Activated CD4-positive, alpha-beta T cell treated with anti-CD3 and anti-CD28 coated beads, Interleukin-2, amount 50 U/mL, for 4 hours (primary cell): ENCODE measurements around the gene CCDC9B.
A peak's percentile ranks its signal among the peaks of the same experiment; 100 is the strongest.

Source experiments
- DNase-seq, 2 experiments: peaks; one replicate each; pipeline ENCODE4 v3.0.0-alpha.2; 2020

Gene CCDC9B

GRCh38 chr15:40325700-40326099 lies 15.0 kb downstream of the CCDC9B start:
- DNase-seq = no peak

DNA sequence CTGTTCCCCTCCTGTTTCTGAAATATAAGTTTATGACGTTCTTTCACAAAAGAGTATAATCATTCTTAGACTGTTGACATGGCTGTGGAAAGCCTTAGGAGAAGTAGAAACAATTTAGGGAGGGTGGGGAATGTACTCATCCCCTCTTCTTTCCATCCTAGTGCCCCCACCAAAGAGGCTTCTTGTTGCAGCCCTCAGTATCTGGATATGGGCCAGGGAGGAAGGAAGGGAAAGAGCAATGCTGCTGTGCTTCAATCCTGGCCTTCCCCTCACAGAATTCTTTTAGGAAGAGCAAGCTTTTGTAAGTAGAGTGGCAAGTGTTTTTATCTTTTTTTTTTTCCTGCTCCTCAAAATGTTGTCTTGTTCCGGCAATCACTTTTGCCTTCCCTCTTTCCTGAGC lies 15.6 kb downstream of the CCDC9B start:
- DNase-seq = no peak

- no peak for DNase-seq
These were observed 16.5 kb downstream of the CCDC9B start for GRCh38 chr15:40323953-40324937.

- peak; percentile 82 to 87 for DNase-seq
These were observed 17.3 kb downstream of the CCDC9B start, which contains the start of gene INAFM2 for GRCh38 chr15:40323239-40323952. Gene INAFM2 (plus strand): TSS chr15:40323692. CDS start chr15:40324056, 364 bp downstream.

DNA sequence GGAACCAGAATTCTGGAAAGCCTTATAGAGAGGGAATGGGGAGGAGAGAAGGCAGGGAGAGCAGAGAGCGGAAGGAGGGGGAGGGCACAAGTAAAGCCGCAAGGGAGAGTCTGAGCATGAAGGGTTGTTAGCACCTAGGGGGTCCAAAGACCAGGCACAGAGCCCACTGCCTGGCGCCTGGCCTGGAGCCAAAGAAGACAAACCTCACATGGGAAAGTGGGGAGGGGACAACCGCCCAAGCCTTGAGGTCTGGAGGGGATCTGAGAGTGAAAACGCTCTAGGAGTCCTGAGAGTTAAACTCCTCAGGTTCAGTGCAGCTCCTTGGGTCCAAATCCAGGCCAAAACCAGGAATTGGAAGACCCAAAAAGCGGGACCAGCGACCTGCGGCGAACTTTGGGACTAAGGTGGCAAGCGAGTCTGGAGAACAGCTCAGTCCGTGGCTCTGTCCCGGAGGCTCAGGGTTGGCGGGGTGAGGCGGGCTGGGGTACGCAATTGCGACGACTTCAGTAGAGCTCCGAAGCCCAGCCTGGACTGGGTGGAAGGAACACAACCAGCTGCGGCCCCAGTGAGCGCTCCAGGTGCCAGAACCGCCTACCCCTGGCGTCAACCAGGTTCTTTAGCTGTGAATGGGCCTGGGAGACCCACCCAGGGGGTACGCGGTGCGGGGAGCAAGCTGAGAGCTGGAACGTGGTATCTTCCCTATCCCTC lies 18.1 kb downstream of the CCDC9B start:
- no peak for DNase-seq

DNA sequence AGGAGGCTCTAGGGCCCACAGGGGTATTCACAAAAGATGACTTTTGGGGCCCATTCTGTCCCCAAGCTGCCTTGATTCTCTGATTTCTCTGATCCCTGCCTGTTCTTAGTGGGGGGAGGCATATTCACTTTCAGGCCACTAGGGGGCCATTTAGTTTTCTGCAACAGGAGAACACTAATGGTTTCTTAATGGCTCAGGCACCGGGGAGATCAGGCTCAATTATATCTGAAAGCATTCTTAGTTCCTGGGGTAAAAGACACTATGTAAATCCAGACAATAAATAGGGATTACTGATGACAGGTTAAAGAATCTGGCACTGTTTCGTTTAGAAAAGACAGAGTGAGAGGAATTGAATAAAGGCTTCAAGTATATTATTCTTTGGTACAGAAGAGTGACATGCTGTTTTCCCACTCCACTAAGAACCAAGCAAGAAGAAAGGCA lies 19.8 kb downstream of the CCDC9B start:
- peak; percentile 48 to 54 for DNase-seq

DNA sequence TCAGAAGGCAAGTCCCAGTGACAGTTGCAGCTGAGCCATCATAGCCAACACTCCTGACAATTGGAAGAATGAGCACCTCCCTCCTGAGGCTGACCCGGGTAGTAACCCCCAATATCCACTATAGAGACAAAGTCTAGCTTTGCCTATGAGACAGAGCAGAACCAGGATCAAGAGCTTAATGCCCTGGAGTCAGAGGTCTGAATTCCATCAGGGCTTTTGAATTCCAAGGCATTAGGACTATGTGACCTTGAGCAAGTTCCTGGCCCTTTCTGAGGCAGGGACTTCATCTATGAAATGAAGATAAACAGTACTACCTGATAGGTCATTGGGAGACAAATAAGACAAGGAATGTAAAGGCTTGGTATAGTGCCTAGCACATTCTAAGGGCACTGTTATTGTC lies 20.3 kb downstream of the CCDC9B start:
- DNase-seq = no peak

DNA sequence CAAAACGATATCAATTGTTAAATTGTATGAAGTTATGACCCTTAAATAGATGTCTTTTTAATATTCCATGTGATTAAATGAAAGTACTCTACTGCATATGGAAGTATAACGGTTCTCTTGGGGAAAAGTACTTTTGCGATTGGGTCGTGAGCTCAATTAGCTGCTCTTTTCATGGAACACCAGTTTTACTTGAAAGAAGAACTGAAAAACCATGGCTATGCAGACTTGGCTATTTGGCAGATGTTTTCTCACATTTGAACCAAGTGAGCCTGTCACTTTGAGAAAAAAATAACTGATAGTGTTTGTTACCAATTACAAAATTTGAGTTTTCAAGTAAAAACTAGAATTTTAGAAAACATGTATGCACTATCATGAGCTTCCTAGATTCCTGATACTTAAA lies 23.2 kb downstream of the CCDC9B start:
- DNase-seq = no peak

GRCh38 chr15:40316931-40317330 lies 23.8 kb downstream of the CCDC9B start:
- DNase-seq = no peak

DNA sequence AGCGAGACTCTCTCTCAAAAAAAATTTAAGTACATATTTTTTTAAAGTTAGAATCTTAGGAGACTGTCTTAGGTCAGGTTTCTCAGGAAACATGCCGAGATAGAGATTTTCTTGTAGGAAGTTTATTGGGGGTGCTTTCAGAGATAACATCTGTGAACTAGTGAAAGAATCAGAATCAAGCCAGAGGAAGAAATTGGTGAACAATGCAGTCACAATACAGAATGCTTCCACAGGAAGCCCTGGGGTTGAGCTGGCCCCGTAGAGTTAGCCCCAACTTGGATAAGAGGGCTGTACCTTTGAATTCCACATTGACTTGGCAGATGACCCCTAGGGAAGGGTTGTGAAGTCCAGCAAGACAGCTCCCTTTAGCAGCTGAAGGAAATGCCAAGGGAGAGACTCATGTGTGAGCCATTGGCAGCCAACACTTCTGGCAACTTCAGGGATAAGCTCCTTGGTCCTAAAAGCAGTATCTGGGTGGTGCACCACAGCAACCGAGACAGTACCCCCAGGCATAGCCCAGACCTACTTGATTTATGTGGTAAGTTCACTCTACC lies 25.9 kb downstream of the CCDC9B start:
- DNase-seq = no peak

GRCh38 chr15:40313531-40314398 lies 27.0 kb downstream of the CCDC9B start:
- DNase-seq = no peak

GRCh38 chr15:40312370-40313158 lies 28.2 kb downstream of the CCDC9B start:
- DNase-seq = no peak

DNA sequence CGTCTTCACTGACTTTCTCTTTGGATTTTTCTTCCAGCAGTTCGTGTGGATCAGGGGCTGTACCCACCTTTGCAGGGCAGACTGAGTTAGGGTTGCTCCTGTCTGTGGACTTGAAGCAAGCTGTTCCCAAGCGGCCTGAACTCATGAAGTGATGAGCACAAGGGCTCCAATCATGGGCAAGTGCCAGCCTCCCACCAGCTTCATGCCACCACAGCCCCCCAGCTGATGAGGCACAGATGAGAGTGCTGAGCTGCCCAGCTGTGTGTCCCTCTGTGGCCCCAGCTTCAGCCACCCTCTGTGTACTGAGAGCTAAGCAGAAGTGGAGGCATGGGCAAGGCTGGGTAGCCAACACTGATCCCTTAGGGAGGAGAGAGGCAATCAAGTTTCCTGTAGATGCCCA lies 29.7 kb downstream of the CCDC9B start:
- no peak for DNase-seq

DNA sequence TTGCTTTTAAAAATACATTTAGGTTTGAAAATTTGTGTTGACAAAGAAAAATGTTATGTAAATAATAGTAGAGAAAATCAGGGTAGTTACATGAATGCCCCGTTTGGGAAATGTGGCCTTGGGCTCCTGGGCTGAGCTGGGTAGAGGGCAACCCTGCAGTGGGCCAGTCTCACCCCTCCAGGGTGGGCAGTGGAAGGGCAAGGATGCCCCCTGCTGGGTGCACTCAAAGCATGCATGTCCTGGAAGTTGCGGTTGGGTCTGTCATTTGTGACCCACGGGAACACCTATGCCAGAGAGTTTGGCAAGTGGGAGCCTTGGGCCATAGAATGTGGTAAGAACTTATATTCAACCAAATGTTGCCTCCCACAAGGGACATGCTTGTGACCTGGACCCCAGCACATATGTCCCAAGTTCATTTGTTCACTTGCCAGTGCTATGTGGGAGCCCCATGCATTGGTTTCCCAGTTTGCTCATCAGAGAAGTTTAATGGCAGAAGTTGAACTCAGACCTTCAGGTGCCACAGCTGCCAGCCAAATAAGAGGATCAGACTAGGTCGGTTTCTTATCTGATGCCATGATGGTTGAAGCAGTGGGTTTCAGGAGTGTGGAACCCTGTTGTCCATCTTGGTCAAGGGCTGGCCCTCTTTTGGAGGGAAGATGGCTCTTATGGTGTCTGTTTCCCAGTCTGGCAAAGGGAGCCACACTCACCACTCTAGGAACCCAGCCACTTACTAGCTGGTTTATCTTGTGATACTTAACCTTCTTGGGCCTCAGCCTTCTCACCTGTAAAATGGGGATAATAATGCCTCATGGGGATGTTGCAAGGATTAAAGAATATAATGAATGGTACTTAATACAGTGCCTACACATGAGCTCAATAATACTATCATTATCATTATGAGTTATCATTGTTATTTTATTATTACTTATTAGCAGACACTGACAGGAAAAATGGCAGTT lies 30.5 kb downstream of the CCDC9B start:
- peak; percentile 42 to 47 for DNase-seq

DNA sequence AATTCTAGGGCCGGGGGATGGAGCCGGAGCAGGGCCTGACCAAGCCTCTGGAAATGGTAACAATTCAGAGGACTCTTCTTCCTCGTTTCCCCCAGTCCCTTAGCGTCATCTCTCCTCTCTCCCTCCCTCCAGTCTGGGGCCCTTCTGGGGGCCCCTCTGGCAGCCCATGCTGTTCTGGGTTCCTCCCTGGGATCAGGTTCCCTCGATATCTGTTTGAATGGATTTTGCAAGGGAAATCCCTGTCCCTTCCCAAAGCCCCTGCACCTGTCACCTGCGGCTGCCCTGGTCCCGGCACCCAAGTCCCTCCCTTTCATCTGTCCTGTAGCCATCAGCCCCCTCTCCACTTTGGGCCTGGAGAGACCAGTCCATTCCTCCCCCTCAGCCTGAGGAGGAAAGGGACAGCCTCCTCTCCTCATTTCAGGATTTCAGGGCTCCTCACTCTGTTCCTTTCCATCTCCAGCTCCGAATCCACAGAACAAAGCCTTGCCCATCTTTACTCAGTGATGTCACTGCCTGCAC lies 31.3 kb downstream of the CCDC9B start:
- no peak for DNase-seq

DNA sequence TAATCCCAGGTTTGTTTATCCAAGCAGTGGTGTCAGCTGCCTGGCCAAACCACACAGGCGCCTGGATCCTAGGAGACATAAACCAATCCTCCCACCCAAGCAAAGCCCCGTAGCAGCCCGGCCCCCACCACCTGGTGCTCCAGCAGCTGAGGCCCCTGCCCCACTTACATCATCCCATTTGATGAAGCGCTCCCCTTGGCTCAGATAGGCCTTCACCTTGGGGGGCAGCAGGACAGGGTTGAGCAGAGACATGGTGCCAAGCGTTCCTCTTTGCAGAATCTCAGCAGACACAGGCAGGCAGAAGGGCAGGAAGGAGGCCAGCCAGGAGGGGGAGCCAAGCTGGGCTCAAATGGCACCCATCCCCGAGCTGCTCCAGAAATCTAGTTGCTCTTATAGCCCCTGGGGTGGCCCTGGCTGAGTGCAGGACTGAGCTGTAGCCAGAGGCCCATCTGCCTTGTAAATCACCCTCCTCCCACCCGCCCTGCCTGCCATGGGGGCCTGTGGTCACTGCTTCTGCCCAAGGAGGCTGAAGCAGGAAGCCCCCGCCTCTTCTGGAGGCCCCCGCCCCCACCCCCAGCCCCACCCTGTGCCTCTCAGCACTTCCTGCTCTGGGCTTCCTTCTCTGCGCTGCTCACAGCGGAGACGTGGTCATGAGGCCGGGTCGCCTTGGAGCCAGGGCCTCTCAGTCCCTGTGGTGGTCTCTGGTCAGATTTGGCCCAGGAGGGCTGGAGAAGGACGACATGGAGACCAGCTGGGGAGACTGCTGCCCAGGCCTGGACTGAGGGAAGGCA lies 33.1 kb downstream of the CCDC9B start, which contains the start of gene PLCB2:
PLCB2 (minus strand) TSS at position 515 of the 791 bp plus-strand sequence; CDS start at position 252, 263 bp downstream.
- DNase-seq = peak; percentile 59

DNA sequence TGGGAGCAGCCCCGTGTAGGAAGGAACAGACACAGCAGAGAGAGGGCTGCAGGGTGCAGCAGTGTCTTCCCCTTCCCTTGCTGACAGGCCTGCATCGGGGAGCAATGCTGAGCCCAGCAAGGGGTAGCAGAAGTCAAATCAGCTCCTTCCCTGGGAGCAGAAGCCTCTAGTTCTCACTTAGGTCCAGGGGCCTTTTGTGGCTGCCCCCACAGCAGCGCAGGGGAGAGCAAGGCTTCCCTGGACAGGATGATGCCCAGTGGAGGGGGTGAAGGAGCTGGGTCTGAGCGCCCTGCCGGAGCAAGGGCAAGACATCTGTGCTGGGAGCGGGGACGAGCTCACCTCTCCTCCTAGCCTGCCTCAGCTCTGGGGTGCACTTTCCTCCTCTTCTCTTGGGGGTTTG lies 33.8 kb downstream of the CCDC9B start:
- no peak for DNase-seq

- DNase-seq = no peak
These were observed 34.4 kb downstream of the CCDC9B start for GRCh38 chr15:40306371-40306770.
